ENCODE results near the gene ANKS1A.

The ANKS1A gene

GRCh38 chr6:35018182-35018519 lies 129.1 kb downstream of the ANKS1A start:
- no peaks in the 10 kb centered on the region for H3K36me3 ChIP-seq (replicated peaks)
- in situ Hi-C loops (cut with HindIII; ENCODE audit: low pct_ligation_motif_present, low sequenced_read_pairs) = no loop called here
- DNase-seq = no peak
- H3K27me3 ChIP-seq (replicated peaks) = no peaks in the 10 kb centered on the region
- no peak overlapping the region for H3K27ac ChIP-seq
- H3K4me3 ChIP-seq (ENCODE audit: low read depth, low read length) = no peak overlapping the region
- no peak for TF ChIP-seq CTCF (IDR thresholded peaks at IDR 0.05; ENCODE audit: low read depth, low read length, missing control alignments)

GRCh38 chr6:35018746-35019145 lies 129.7 kb downstream of the ANKS1A start:
- no peak for DNase-seq
- H3K27me3 ChIP-seq (replicated peaks) = no peaks in the 10 kb centered on the region
- H3K4me3 ChIP-seq (ENCODE audit: low read depth, low read length) = no peak overlapping the region

GRCh38 chr6:35019171-35019570 lies 130.1 kb downstream of the ANKS1A start:
- H3K4me3 ChIP-seq (ENCODE audit: low read depth, low read length) = no peak overlapping the region
- DNase-seq = no peak
- H3K27ac ChIP-seq = no peak overlapping the region
- H3K27me3 ChIP-seq (replicated peaks) = no peaks in the 10 kb centered on the region
- H3K36me3 ChIP-seq (replicated peaks) = no peaks in the 10 kb centered on the region
- no peak for TF ChIP-seq CTCF (IDR thresholded peaks at IDR 0.05; ENCODE audit: low read depth, low read length, missing control alignments)
- in situ Hi-C loops (cut with HindIII; ENCODE audit: low pct_ligation_motif_present, low sequenced_read_pairs) = no loop called here

More at GRCh38 chr6:35018746-35019145, 129.7 kb downstream of the ANKS1A start:
- in situ Hi-C loops (cut with HindIII; ENCODE audit: low pct_ligation_motif_present, low sequenced_read_pairs) = no loop called here
- no peak for TF ChIP-seq CTCF (IDR thresholded peaks at IDR 0.05; ENCODE audit: low read depth, low read length, missing control alignments)
- Histone ChIP-seq H3K36me3 (replicated peaks) (no peaks in the 10 kb centered on the region), H3K27ac (no peak overlapping the region)

- DNase-seq = no peak
- Histone ChIP-seq H3K27ac (no peak overlapping the region), H3K36me3 (replicated peaks) (no peaks in the 10 kb centered on the region), H3K4me3 (ENCODE audit: low read depth, low read length) (no peak overlapping the region), H3K27me3 (replicated peaks) (no peaks in the 10 kb centered on the region)
- in situ Hi-C loops (cut with HindIII; ENCODE audit: low pct_ligation_motif_present, low sequenced_read_pairs) = no loop called here
- no peak for TF ChIP-seq CTCF (IDR thresholded peaks at IDR 0.05; ENCODE audit: low read depth, low read length, missing control alignments)
These were observed 130.8 kb downstream of the ANKS1A start for GRCh38 chr6:35019831-35020230.

DNA sequence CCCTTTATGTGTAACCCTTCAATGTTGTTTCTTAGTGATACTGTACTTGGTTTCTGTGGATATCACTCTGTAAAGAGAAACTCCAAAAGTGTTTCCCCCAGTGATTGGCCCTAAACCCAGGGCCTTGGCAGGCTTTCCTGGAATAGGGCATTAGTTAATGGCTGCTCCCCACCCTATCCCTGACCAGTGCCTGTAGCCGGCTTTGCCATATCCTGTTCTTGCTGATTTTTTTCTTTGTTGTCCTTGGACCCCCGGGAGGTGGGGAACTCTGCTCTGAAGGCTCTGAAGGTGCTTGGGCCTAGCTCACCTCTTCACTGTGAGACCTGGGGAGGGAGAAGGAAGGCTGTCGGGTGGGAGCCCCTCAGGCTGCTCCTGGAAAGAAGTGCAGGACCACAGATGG lies 131.9 kb downstream of the ANKS1A start:
- no peaks in the 10 kb centered on the region for H3K27me3 ChIP-seq (replicated peaks)
- DNase-seq = no peak
- in situ Hi-C loops (cut with HindIII; ENCODE audit: low pct_ligation_motif_present, low sequenced_read_pairs) = no loop called here
- no peak overlapping the region for H3K4me3 ChIP-seq (ENCODE audit: low read depth, low read length)
- H3K36me3 ChIP-seq (replicated peaks) = no peaks in the 10 kb centered on the region
- TF ChIP-seq CTCF (IDR thresholded peaks at IDR 0.05; ENCODE audit: low read depth, low read length, missing control alignments) = no peak
- no peak overlapping the region for H3K27ac ChIP-seq

Measured in brain microvascular endothelial cell (primary cell).